ENCODE results near the gene CNTNAP5.

The CNTNAP5 gene

DNA sequence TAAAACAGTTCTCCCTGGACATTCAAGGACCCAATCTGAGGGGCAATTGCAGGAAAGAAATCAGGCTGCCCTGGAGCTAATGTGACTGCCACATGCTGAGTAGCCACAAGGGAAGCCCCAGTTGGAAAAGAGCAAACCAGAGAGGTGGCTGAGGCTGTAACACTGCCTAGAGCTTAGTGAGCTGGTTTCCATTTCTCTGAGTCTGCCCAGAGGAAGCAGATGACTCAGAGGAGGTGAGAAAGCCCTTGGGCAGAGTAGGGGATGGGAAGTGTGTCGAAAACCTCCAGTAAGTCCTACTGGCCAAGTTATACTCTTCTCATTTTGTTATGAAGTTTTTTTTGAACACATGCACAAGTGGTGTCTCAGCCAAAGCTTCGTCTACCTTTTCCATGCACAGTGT, 753.0 kb downstream of the CNTNAP5 start:
- H3K4me3 ChIP-seq (replicated peaks; ENCODE audit: low read depth, low read length) = no peak overlapping the region
- TF ChIP-seq, protein P1, sequence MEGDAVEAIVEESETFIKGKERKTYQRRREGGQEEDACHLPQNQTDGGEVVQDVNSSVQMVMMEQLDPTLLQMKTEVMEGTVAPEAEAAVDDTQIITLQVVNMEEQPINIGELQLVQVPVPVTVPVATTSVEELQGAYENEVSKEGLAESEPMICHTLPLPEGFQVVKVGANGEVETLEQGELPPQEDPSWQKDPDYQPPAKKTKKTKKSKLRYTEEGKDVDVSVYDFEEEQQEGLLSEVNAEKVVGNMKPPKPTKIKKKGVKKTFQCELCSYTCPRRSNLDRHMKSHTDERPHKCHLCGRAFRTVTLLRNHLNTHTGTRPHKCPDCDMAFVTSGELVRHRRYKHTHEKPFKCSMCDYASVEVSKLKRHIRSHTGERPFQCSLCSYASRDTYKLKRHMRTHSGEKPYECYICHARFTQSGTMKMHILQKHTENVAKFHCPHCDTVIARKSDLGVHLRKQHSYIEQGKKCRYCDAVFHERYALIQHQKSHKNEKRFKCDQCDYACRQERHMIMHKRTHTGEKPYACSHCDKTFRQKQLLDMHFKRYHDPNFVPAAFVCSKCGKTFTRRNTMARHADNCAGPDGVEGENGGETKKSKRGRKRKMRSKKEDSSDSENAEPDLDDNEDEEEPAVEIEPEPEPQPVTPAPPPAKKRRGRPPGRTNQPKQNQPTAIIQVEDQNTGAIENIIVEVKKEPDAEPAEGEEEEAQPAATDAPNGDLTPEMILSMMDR (IDR thresholded peaks at IDR 0.05; ENCODE audit: low read depth, low read length, missing control alignments) = no peak
- no peak for DNase-seq (ENCODE audit: extremely low read depth, low read depth)

DNA sequence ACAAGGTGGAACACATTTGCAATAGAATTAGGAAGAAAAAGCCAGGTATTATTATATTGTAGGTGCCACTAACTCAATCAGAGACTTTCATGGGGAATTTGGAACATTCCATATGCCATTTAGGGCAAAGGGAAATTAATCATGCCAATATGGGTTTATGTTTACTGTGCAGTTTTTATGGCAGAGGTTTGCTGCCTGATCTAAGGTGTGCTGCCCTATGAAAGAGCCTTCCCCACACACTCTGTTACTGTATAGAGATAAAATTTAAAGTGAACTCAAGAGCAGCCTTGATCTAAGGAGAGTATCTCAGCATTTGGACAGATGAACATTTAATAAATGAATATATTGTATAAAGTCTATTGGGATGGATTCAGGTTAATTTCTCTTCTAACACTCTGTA, 771.6 kb downstream of the CNTNAP5 start:
- DNase-seq (ENCODE audit: extremely low read depth, low read depth) = no peak
- H3K4me3 ChIP-seq (replicated peaks; ENCODE audit: low read depth, low read length) = no peak overlapping the region
- TF ChIP-seq, protein P1 (IDR thresholded peaks at IDR 0.05; ENCODE audit: low read depth, low read length, missing control alignments) = no peak

DNA sequence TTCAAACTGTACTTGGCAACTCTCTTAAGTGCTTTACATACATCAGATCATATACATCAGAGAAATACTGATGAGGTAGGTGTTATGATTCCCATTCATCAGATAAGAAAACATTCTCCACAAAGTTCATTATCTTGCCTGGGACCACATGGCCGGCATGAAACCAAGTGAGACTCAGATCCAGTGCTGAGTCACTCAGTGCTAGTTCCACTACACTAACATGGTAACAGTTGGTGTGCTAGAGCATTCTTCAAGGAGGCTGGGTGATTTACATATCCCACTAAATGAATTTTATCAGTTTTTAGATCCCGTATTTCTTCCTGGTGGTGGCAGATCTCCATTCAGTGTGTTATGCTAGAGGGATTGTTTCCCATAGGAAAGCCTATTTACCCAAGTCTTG, 772.0 kb downstream of the CNTNAP5 start:
- DNase-seq (ENCODE audit: extremely low read depth, low read depth) = no peak
- no peak overlapping the region for H3K4me3 ChIP-seq (replicated peaks; ENCODE audit: low read depth, low read length)
- TF ChIP-seq, protein P1 (IDR thresholded peaks at IDR 0.05; ENCODE audit: low read depth, low read length, missing control alignments) = no peak

DNA sequence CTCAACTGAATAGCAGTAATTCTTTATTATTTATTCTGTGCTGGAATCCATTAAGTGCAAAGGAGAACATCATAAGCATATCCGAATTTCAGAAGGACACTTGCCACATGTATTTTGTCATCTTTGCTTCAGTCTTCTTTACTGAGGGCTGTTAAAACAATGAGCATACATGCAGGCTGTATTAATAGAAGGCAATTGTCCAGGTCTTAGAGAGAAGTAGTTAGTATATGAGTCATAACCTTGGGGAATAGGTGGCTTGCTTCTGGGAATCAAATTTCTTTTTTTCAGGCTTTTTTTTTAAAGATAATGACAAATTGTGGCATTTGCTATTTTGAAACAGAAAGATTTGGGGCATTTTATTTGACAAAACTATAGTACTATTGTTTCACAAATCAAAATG, 773.5 kb downstream of the CNTNAP5 start:
- H3K4me3 ChIP-seq (replicated peaks; ENCODE audit: low read depth, low read length) = no peak overlapping the region
- no peak for DNase-seq (ENCODE audit: extremely low read depth, low read depth)
- TF ChIP-seq, protein P1 (IDR thresholded peaks at IDR 0.05; ENCODE audit: low read depth, low read length, missing control alignments) = no peak

- no peak for DNase-seq (ENCODE audit: extremely low read depth, low read depth)
- TF ChIP-seq, protein P1 (IDR thresholded peaks at IDR 0.05; ENCODE audit: low read depth, low read length, missing control alignments) = peak; percentile 50
- no peak overlapping the region for H3K4me3 ChIP-seq (replicated peaks; ENCODE audit: low read depth, low read length)
Observed at GRCh38 chr2:124804014-124804940, 779.2 kb downstream of the CNTNAP5 start.

GRCh38 chr2:124805060-124805459, 780.0 kb downstream of the CNTNAP5 start:
- DNase-seq (ENCODE audit: extremely low read depth, low read depth) = no peak
- no peak overlapping the region for H3K4me3 ChIP-seq (replicated peaks; ENCODE audit: low read depth, low read length)
- TF ChIP-seq, protein P1 (IDR thresholded peaks at IDR 0.05; ENCODE audit: low read depth, low read length, missing control alignments) = no peak

Data from HFF-Myc (cell line).